Ramos (cell line): ENCODE data around the gene SIPA1L3.

Source experiments
- in situ Hi-C: fragments of 300-500 bp; cut with MboI; formaldehyde crosslinking; loops from one replicate; pipeline ENCODE4 v1.14.3; 2022; ENCODE audit warnings: low sequenced_read_pairs; ENCODE audit not compliant: unreplicated experiment

SIPA1L3 gene

DNA sequence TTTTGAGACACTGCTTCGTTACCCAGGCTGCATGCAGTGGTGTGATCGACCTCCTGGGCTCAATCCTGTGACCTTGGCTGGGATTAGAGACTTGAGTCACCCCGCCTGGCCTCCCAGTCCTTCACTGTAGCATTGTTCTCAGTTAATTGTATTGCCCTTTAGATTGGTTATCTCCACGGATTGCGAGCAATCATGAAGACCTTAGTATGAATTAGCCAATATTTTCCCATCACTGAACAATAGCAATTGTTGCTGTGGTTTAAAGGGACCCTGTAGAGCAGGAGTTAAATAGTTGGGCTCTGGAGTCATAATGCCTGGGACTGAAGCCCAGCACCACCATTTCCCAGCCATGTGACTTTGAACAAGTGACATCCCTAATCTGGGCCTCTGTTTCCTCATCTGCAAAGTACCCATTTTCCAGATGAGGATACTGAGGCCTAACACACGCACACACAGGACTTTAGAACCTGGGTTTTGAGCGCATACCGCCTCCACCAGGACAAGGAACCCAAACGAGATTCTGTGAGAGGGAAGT is 340.8 kb downstream of the SIPA1L3 start:
- in situ Hi-C loops, result no loop called here

DNA sequence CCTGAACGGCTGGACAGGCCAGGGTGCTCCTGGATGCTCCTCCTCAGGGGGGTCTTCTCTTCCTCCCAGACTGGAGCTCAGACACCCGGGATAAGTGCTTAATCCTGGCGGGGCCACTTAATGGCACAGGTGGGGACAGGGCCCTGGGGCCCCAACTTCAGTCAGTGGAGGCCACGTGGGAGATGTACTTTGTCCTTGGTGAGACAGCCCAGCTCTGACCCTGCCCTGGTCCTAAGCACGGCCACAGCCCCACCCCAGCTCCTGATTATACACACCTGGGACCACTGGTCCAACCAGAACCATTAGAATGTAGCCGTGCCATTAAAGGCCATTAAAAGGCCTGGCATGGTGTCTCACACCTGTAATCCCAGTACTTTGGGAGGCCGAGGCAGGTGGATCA is 341.4 kb downstream of the SIPA1L3 start:
- in situ Hi-C loops, result no loop called here

DNA sequence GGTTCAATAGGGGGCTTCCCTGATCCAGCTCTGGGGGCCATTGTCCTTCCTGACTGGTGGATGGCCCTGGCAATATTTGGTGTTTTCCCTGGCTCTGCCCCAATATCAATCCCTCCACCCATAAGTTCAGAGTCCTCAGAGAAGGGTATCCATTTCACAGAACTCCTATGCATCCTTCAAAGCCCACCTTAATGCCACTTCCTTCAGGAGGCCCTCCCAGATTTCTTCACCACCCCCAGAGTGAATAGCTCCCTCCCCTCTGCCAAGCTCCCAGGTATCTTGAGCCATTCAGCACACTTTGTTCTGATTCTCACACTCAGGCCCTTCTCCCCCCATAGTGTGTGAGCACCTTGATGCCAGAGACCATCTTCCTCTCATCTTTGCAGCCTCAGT is 343.4 kb downstream of the SIPA1L3 start:
- in situ Hi-C loops, result no loop called here

DNA sequence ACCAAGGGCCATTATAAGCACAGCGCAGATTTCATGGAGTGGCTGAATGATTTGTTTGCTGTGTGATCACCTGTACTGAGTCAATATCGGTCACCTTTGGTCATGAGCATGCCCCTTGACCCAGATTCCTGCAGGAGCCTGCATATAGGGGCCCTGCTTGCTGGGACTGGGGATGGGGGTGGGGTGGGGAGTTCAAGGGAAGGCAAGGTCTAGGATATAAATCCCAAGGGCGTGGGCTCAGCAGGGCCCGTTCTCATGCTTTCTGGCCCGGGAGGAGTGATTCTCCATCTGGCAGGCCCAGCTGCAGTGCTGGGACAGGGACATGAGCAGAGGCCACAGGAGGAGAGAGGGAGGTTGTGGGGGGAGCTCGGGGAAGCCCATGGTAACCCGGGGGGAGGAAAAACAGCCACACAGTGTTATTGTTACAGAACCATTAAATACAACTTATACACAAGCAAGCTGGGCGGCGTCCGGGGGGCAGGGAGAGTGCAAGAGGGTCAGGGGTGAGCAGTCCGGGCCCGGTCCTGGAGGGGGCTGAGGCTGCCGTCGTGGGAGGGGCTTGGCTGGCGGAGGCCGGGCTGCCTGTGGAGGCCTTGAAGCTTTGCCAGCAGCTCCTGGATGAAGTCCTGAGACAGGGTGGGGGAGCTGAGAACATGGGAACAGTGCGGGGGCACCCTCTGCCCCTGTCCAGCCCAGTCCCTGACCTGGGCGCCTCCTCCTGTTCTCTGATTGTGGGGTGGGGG is 344.0 kb downstream of the SIPA1L3 start:
- in situ Hi-C loops, result no loop called here

DNA sequence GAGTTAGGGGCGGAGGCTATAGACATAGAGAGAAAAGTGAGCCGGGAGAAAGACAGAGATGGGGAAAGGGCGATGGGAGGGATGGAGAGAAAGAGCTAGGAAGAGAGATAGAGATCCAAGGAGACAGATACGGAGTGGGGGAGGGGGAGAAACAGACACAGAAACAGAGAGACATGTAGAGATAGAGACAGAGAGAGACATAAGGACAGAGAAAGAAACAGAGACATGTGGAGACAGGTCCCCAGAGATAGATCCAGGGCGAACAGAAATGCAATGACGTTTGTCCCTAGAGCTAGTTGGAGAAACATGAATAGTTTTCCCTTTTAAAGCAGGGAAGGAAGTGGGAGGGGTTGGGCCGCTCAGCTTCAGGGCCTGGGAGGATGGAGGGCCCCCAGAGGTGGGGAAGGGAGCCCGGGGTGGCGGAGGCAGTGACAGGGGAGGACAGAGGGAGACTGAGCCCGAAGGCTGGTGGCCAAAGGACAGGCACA is 344.6 kb downstream of the SIPA1L3 start:
- in situ Hi-C loops, result no loop called here

DNA sequence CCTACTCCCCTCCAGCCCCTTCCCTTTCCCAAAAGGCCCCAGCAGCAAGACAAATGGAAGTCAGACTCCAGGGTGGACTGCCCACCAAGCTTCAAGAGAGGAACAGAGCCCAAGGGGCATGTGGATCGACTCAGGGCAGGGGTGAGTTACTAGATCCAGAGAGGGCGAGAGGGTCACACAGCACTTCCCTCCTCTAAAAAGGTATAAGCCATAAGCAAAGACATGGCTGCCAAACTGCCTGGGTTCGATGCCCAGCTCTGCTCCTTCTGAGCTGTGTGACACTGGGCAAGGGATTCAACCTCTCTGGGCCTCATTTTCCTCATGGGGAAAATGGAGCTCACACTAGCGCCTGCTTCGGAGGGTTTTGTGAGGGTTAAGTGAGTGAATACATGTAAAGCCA is 345.4 kb downstream of the SIPA1L3 start:
- in situ Hi-C loops, result no loop called here

DNA sequence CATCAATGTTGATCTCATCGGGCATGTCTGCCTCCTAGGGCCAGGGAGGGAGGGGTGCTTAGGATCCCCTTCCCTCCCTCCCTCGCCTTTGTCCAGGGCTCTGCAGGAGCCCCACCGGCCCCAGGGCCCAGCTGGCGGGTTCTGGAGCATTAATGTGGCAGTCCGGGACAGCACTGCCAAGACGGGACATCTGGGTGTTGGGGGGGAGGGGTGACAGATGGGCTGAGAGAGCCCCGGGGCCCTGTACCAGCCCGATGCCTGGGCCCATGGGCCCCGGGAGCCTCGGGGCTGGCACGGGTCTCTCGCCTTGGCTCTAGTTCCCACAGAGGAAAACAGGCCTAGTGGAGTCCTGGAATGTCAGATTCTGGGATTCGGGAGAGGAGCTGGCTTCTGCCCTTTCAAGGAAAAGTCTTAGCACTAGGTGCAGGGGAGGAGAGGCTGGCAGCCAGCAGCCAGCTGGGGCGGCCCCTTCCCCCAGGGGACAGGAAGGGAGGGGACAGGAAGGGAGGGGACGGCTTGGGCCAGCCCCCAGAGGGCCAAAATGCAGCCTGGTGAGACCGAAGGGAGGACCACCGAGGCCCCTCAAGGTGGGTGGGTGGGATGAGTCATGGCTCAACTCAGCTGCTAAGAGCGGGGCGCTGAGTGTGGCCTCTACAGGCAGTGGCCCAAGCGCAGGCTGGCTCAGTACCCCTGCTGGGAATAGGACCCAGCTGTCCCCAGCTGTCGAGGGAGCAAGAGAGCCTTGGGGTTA is 346.1 kb downstream of the SIPA1L3 start:
- in situ Hi-C loops, result no loop called here

DNA sequence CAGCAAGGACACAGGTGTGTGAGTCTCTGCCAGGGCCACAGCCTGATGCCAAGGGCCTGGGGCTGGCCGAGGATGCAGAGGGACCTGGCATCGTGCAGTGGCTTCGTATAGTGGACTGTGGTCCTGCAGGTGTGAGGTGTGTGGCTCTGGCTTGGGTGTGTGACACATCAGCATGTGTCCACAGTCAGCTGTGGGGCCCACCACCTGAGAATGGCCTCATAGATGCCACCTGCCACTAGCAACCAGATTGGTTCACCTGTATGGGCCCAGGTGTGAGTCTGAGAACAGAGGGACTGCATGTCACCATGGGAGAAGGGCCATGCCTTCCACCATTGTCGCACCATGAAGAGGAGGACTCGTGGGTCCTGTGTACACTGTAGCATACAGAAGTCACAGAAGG is 346.8 kb downstream of the SIPA1L3 start:
- in situ Hi-C loops, result no loop called here

DNA sequence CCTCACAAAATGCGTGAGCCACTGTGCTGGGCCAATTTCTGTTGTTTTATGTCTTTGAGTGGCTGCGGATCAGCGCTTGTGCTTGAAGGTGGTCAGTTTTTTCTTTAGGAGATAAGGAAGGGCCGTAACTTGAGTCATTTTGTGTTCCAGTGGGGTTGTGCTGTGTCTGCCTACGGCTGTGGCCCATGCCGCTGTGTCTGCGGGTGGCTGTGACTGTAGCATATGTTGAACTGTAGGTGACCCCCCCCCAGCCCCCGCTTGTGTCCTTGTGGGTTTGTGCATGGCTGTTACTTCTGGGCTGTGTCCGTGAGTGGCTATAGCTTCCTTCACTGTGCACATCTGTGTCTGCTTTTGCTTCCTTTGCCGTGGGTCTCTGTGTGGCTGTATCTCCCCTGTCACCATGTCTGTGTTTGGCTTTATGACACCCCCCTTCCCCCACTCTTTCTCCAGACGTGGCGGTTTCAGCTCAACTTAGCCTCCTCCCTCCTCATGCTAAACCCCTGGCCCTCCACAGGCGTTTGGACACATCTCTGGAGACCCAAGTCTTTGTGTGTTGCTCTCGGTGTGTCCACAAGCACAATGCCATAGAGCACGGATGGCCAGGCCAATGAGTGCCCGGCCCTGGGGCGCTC is 348.5 kb downstream of the SIPA1L3 start:
- in situ Hi-C loops, result no loop called here
